Panc1 (cell line): ENCODE data around the gene GRP. TPM values are rescaled to one million over a fixed set of nuclear protein-coding genes. Genes with fewer than 3 reads are reported as not detected.
A peak's percentile ranks its signal among the peaks of the same experiment; 100 is the strongest.

ENCODE experiments used
- ATAC-seq: fragments of 200-7000 bp; cut with Tn5 transposase; 2 replicates; pipeline ENCODE4 v1.9.1; 2020; ENCODE audit warnings: mild to moderate bottlenecking, moderate library complexity
- BruUV-seq: library from RNA; stranded (reverse); fragments of 400-500 nt; replicated peaks from 2 replicates; lab custom pipeline; 2021; lab: Mats Ljungman, UMichigan
- CTCF ChIA-PET: fragments of 300-600 bp; sonication (Branson Sonifier 250); formaldehyde crosslinking; loops from one replicate; lab custom pipeline; 2022; ENCODE audit warnings: antibody characterized with exemption; lab: Charles Lee
- POLR2A ChIA-PET: fragments of 300-600 bp; sonication (Branson Sonifier 250); formaldehyde crosslinking; loops from one replicate; lab custom pipeline; 2022; ENCODE audit warnings: antibody characterized with exemption; lab: Charles Lee
- DNase-seq: peaks from one replicate; pipeline ENCODE4 v3.0.0-alpha.2; 2010; ENCODE audit warnings: low read depth, low spot score
- H3K27ac ChIP-seq: 2 replicates; pipeline ENCODE4 v1.5.1; 2011; ENCODE audit warnings: mild to moderate bottlenecking, low read length, inconsistent platforms
- H3K27me3 ChIP-seq: fragments of 200-500 bp; sonication (Bioruptor generic); 2 replicates; pipeline ENCODE4 v1.6.0; 2014; ENCODE audit warnings: low read length, inconsistent platforms; ENCODE audit not compliant: control insufficient read depth, insufficient read depth
- H3K36me3 ChIP-seq: fragments of 200-500 bp; sonication (Bioruptor generic); 2 replicates; pipeline ENCODE4 v1.5.1; 2014; ENCODE audit warnings: inconsistent platforms, mild to moderate bottlenecking, low read length, moderate library complexity; ENCODE audit not compliant: control insufficient read depth, insufficient read depth
- H3K4me1 ChIP-seq: 2 replicates; pipeline ENCODE4 v1.5.1; 2011; ENCODE audit warnings: inconsistent platforms, mild to moderate bottlenecking, low read length, moderate library complexity; ENCODE audit not compliant: control insufficient read depth, insufficient read depth
- H3K4me3 ChIP-seq, 2 experiments: 2 replicates each; pipeline ENCODE4 v1.5.1; 2011 to 2012; ENCODE audit warnings: low read depth in 2 of 2, low read length in 2 of 2, mild to moderate bottlenecking in 2 of 2, inconsistent platforms in 1 of 2, moderate library complexity in 1 of 2
- H3K9me3 ChIP-seq: fragments of 200-500 bp; sonication (Bioruptor generic); 2 replicates; pipeline ENCODE4 v1.5.1; 2014; ENCODE audit warnings: low read depth, mild to moderate bottlenecking, inconsistent platforms, low read length, moderate library complexity; ENCODE audit not compliant: control insufficient read depth, insufficient read depth
- CTCF ChIP-seq: fragments of 450-650 bp; IDR thresholded peaks from 2 replicates; pipeline ENCODE4 v1.5.1; 2017; ENCODE audit warnings: mild to moderate bottlenecking
- POLR2AphosphoS5 ChIP-seq: IDR thresholded peaks from 2 replicates; pipeline ENCODE4 v1.6.1; 2012; ENCODE audit warnings: mild to moderate bottlenecking, low read depth, low read length, moderate library complexity
- SIN3A ChIP-seq: IDR thresholded peaks from 2 replicates; pipeline ENCODE4 v1.6.1; 2012; ENCODE audit warnings: low read depth, mild to moderate bottlenecking, low read length, moderate library complexity, borderline replicate concordance; ENCODE audit not compliant: insufficient read depth
- TCF7L2 ChIP-seq: IDR thresholded peaks from 2 replicates; pipeline ENCODE4 v1.6.1; 2011; ENCODE audit warnings: mild to moderate bottlenecking, low read depth, low read length, inconsistent platforms
- in situ Hi-C: cut with HindIII; loops from 2 replicates; pipeline ENCODE4 v1.10.0; 2016; ENCODE audit warnings: low sequenced_read_pairs, low pct_unique_long_range_greater_than_20kb
- intact Hi-C: fragments of 100-400 bp; cut with micrococcal nuclease; formaldehyde crosslinking; loops from one replicate; pipeline ENCODE4 v1.10.0; 2022; ENCODE audit not compliant: unreplicated experiment
- total RNA-seq: library from RNA; stranded (reverse); gene quantifications from one replicate; pipeline ENCODE4 v1.2.1, GENCODE V29; 2021; ENCODE audit not compliant: unreplicated experiment
- TF ChIP-seq, protein P1 (sequence below), 2 experiments: IDR thresholded peaks; 2 replicates each; pipeline ENCODE4 v1.6.1; 2011 to 2012; ENCODE audit warnings: low read depth in 2 of 2, control low read depth in 1 of 2, low read length in 1 of 2, mild to moderate bottlenecking in 1 of 2, moderate library complexity in 1 of 2; ENCODE audit not compliant: insufficient read depth in 1 of 2

GRP gene
- total RNA-seq, 1 experiment from 2014 or later: not detected

GRCh38 chr18:59198215-59198614 lies 21.7 kb upstream of the GRP start:
- no peak for TF ChIP-seq CTCF
- TF ChIP-seq SIN3A: no peak
- no peak for TF ChIP-seq TCF7L2
- TF ChIP-seq, protein P1, sequence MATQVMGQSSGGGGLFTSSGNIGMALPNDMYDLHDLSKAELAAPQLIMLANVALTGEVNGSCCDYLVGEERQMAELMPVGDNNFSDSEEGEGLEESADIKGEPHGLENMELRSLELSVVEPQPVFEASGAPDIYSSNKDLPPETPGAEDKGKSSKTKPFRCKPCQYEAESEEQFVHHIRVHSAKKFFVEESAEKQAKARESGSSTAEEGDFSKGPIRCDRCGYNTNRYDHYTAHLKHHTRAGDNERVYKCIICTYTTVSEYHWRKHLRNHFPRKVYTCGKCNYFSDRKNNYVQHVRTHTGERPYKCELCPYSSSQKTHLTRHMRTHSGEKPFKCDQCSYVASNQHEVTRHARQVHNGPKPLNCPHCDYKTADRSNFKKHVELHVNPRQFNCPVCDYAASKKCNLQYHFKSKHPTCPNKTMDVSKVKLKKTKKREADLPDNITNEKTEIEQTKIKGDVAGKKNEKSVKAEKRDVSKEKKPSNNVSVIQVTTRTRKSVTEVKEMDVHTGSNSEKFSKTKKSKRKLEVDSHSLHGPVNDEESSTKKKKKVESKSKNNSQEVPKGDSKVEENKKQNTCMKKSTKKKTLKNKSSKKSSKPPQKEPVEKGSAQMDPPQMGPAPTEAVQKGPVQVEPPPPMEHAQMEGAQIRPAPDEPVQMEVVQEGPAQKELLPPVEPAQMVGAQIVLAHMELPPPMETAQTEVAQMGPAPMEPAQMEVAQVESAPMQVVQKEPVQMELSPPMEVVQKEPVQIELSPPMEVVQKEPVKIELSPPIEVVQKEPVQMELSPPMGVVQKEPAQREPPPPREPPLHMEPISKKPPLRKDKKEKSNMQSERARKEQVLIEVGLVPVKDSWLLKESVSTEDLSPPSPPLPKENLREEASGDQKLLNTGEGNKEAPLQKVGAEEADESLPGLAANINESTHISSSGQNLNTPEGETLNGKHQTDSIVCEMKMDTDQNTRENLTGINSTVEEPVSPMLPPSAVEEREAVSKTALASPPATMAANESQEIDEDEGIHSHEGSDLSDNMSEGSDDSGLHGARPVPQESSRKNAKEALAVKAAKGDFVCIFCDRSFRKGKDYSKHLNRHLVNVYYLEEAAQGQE (IDR thresholded peaks at IDR 0.05; ENCODE audit: insufficient read depth in 1 of 2, low read depth in 2 of 2, low read length in 1 of 2): no peak
- TF ChIP-seq POLR2AphosphoS5: no peak
- in situ Hi-C loops: no loop called here
- Histone ChIP-seq H3K27ac (no peak overlapping the region), H3K4me1 (no peaks in the 10 kb centered on the region), H3K27me3 (no peaks in the 10 kb centered on the region; the same call in 1 of the 2 replicates), H3K9me3 (no peaks in the 10 kb centered on the region), H3K36me3 (no peaks in the 10 kb centered on the region), H3K4me3 (no peak overlapping the region)
- DNase-seq (no peak), ATAC-seq (no peak)
- BruUV-seq: no TSS peak
- POLR2A ChIA-PET: no interaction called here
- CTCF ChIA-PET: no interaction called here
- intact Hi-C loops: no loop called here

GRCh38 chr18:59200787-59201186 lies 19.2 kb upstream of the GRP start:
- ChIA-PET POLR2A (no interaction called here), CTCF (no interaction called here)
- H3K4me3 ChIP-seq: no peak overlapping the region
- intact Hi-C loops: no loop called here
- H3K27me3 ChIP-seq: no peaks in the 10 kb centered on the region; the same call in 1 of the 2 replicates
- H3K4me1 ChIP-seq: no peaks in the 10 kb centered on the region
- ATAC-seq: no peak
- H3K27ac ChIP-seq: no peak overlapping the region
- TF ChIP-seq SIN3A (no peak), TCF7L2 (no peak), CTCF (peak; percentile 14; the same call in 1 of the 2 replicates), POLR2AphosphoS5 (no peak)
- TF ChIP-seq, protein P1 (IDR thresholded peaks at IDR 0.05; ENCODE audit: insufficient read depth in 1 of 2, low read depth in 2 of 2, low read length in 1 of 2): no peak
- no TSS peak for BruUV-seq
- no peaks in the 10 kb centered on the region for H3K9me3 ChIP-seq
- no peaks in the 10 kb centered on the region for H3K36me3 ChIP-seq
- in situ Hi-C loops: no loop called here
- DNase-seq: no peak
